Measurements from ENCODE around the gene KCNJ4. TPM values are rescaled to one million over a fixed set of nuclear protein-coding genes. Genes with fewer than 3 reads are reported as not detected.
"Not testable (repeated sequence)": the region's sequence is repeated elsewhere in the genome, so short reads cannot be mapped to it uniquely, and the experiment has no call there.

The KCNJ4 gene
- polyA plus RNA-seq, 3 donors from 2014 or later: not detected

DNA sequence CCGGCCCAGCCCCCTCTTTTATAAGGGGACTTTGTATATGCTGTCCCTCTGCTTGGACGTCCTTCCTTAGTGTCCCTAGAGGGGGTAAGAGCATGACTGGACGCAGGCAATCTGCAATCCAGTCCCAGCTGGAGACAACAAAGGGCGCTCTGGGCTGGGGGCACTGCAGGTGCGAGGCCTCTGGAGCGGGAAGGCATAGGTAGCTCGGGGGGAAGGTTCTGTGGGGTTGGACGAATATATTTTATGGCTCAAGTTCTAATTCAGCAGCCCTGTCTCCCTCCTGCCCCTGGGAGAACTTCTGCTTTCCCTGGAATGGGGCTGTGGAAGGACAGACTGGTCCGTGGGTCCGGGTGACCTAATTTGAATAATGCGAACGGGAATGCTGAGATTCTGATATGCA is 40.0 kb downstream of the KCNJ4 start:
- Mint-ChIP-seq H3K9me3 (no peaks in the 10 kb centered on the region), H3K4me1 (peaks cover 0 to 2% of the 10 kb centered on the region in 2 donors), H3K27ac (no peak overlapping the region), H3K27me3 (ENCODE audit: low read depth in 3 of 3) (peaks cover 1 to 6% (median 3%) of the 10 kb centered on the region in 3 donors), H3K36me3 (no peaks in the 10 kb centered on the region), H3K4me3 (no peak overlapping the region)
- no peak for DNase-seq

DNA sequence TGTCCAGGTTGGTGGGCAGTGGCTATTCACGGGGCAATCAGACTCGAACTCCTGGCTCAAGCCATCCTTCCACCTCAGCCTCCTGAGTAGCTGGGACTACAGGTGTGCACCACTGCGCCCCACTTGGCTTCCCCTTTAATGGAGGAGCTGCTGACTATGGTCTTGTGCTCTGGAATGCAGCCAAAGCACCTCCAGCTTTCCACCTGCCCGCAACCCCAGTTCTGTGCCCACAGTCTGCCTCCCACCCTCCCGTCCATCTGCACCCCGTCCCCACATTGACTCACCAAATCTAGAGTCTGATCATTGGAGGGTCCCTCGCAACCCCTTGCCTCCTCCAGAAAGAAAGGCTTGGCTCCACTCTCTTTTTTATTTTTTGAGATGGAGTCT is 41.0 kb downstream of the KCNJ4 start:
- Mint-ChIP-seq H3K4me3 (no peak overlapping the region), H3K4me1 (peaks cover 0 to 2% of the 10 kb centered on the region in 2 donors), H3K27ac (no peak overlapping the region), H3K36me3 (no peaks in the 10 kb centered on the region), H3K9me3 (no peaks in the 10 kb centered on the region), H3K27me3 (ENCODE audit: low read depth in 3 of 3) (peaks cover 1 to 6% (median 3%) of the 10 kb centered on the region in 3 donors)
- no peak for DNase-seq

DNA sequence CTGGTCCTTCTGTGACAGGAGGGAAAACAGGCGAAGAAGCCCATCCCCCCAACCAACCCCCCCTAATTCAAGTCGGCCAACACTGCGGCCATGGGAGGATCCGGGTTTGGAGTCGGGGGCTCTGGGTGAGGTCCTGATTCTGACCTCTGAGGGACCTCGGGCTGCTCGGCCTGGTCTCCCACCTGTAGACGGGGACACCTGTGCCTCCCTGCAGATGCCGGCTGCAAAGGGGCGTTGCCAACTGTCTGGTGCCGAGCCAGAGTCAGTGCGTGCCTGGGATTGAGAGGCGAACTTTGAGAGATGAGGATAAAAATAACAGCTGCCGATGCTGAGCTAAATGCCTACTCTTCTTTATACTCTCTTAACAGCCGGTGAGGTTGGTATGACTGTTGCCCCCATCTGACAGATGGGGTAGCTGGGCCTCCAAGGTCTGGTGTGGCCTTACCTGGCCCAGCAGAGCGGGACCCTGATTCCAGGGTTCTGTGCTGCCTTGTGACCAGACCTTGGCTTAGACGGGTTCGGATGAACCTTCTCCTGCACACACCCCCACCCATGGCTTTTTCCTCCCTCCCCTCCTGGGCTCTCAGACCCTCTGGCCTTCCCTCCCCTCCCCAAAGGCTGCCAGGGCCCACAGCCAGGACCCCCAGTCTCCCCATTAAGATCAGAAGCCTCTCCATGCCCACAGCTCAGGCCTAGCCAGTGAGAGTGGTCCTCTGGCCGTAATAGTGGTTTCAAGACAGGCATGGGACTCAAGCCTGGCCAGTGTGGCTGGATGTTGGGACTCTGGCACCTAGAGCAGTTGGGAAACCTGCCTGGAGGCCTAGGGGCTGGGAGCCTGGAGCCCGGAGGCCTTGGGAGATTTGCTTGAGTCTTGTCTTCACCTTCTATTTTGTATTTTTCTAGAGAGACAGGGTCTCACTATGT is 41.7 kb downstream of the KCNJ4 start:
- no peaks in the 10 kb centered on the region for H3K36me3 Mint-ChIP-seq
- peak in 1 of 3 donors; percentile 5 for DNase-seq
- H3K27me3 Mint-ChIP-seq (ENCODE audit: low read depth in 3 of 3): peaks cover 1 to 6% (median 3%) of the 10 kb centered on the region in 3 donors
- H3K4me3 Mint-ChIP-seq: no peak overlapping the region
- no peak overlapping the region for H3K27ac Mint-ChIP-seq
- no peaks in the 10 kb centered on the region for H3K9me3 Mint-ChIP-seq
- H3K4me1 Mint-ChIP-seq: peaks cover 0 to 2% of the 10 kb centered on the region in 2 donors

DNA sequence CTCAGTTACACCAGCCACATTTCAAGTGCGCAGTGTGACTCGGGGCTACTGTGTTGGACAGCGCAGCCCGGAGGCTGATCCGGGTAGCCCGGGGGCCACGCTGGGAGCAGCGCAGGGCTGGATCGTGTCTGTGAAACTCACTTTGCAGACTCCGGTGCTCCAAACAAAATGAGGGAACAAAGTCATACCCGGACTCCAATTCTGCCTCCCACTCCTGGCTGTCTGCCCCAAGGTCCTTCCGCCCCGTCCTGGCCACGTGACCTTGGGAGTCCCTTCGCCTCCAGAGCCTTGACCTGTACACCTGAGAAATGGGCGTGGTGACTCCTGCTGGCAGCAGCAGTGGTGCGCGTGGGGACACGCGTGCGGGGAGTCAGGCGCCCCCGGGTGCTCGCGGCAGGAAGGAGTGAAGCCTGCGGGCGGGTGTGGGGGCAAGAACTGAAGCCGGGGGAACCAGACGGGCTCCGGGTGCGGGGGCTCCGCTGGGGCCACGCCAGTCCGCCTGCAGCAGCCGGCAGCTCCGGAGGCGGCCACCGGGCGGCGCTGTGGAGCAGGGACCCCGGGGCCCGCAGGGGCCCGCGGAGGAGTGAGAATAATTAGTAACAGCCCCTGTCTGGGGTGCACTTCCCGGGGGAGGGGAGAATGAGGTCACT is 42.4 kb downstream of the KCNJ4 start:
- no peaks in the 10 kb centered on the region for H3K36me3 Mint-ChIP-seq
- no peaks in the 10 kb centered on the region for H3K9me3 Mint-ChIP-seq
- DNase-seq: peak; percentile 28 to 40 (median 40)
- peaks cover 0 to 2% of the 10 kb centered on the region in 2 donors for H3K4me1 Mint-ChIP-seq
- H3K4me3 Mint-ChIP-seq: no peak overlapping the region
- no peak overlapping the region for H3K27ac Mint-ChIP-seq
- H3K27me3 Mint-ChIP-seq (ENCODE audit: low read depth in 3 of 3): peaks cover 1 to 3% (median 3%) of the 10 kb centered on the region in 3 donors

DNA sequence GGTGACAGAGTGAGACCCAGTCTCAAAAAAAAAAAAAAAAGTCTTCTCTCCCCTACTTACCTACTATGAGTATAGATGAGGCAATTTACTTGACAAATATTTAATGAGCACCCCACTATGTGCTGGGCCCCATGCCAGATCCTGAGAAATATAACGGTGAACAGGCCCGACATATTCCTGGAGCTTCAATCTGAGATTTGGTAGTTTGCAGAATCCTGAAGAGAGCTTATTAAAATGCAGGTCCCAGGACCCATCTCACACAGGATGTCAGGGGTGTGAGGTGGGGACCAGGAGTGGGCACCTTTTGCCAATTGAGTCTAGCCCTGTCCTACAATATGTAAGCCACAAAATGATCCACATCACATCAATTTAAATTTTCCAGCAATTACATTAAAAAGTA is 44.0 kb downstream of the KCNJ4 start:
- H3K9me3 Mint-ChIP-seq: no peaks in the 10 kb centered on the region

DNA sequence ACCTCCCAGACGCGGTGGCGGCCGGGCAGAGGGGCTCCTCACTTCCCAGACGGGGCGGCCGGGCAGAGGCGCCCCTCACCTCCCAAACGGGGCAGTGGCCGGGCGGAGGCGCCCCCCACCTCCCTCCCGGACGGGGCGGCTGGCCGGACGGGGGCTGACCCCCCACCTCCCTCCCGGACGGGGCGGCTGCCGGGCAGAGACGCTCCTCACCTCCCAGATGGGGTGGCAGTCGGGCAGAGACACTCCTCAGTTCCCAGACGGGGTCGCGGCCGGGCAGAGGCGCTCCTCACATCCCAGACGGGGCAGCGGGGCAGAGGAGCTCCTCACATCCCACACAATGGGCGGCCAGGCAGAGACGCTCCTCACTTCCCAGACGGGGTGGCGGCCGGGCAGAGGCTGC is 45.1 kb downstream of the KCNJ4 start:
- H3K4me1 Mint-ChIP-seq; H3K9me3 Mint-ChIP-seq; H3K4me3 Mint-ChIP-seq; H3K27ac Mint-ChIP-seq; H3K36me3 Mint-ChIP-seq; H3K27me3 Mint-ChIP-seq (ENCODE audit: low read depth in 3 of 3); DNase-seq: not testable (repeated sequence)

More for the DNA sequence above, 44.0 kb downstream of the KCNJ4 start:
- Mint-ChIP-seq H3K27me3 (ENCODE audit: low read depth in 3 of 3) (peaks cover 1 to 5% (median 3%) of the 10 kb centered on the region in 3 donors), H3K27ac (no peak overlapping the region), H3K4me1 (peaks cover 0 to 2% of the 10 kb centered on the region in 2 donors), H3K4me3 (no peak overlapping the region), H3K36me3 (no peaks in the 10 kb centered on the region)
- DNase-seq: no peak

DNA sequence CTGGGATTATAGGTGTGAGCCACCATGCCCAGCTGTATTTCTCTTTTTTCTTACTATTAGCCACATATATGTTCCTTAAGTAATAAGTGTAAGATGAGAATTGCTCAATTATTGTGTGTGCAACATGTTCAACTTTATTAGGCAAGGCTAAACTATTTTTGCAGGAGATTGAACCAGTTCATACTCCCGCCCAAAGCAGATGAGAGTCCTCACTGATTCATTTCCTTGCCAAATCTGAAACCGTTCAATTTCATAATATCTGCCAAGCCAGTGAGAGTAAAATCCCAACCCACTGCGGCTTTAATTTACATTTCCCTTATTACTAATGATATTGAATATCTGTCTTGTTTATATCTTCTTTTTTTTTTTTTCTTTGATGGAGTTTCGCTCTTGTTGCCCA is 48.4 kb downstream of the KCNJ4 start:
- Mint-ChIP-seq H3K4me1 (no peaks in the 10 kb centered on the region), H3K27me3 (ENCODE audit: low read depth in 3 of 3) (peaks cover 2 to 4% (median 4%) of the 10 kb centered on the region in 3 donors), H3K36me3 (no peaks in the 10 kb centered on the region), H3K4me3 (no peak overlapping the region), H3K9me3 (no peaks in the 10 kb centered on the region), H3K27ac (no peak overlapping the region)
- DNase-seq: no peak

DNA sequence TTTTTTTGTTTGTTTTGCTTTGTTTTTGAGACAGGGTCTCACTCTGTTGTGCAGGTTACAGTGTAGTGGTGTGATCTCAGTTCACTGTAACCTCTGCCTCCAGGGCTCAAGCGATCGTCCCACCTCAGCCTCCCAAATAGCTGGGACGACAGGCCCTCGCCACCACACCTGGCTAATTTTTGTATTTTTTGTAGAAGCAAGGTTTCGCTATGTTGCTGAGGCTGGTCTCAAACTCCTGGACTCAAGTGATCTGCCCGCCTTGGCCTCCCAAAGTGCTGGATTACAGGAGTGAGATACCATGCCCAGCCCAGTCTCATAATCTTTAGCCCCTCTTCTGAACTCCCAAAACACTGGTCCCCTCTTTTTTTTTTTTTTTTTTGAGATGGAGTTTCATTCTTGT is 50.6 kb downstream of the KCNJ4 start:
- no peaks in the 10 kb centered on the region for H3K9me3 Mint-ChIP-seq
- H3K4me3 Mint-ChIP-seq: no peak overlapping the region
- H3K27ac Mint-ChIP-seq: no peak overlapping the region
- no peaks in the 10 kb centered on the region for H3K36me3 Mint-ChIP-seq
- H3K27me3 Mint-ChIP-seq (ENCODE audit: low read depth in 3 of 3): peaks cover 2 to 7% (median 4%) of the 10 kb centered on the region in 3 donors
- H3K4me1 Mint-ChIP-seq: peaks cover 3 to 4% of the 10 kb centered on the region in 2 donors
- DNase-seq: no peak

DNA sequence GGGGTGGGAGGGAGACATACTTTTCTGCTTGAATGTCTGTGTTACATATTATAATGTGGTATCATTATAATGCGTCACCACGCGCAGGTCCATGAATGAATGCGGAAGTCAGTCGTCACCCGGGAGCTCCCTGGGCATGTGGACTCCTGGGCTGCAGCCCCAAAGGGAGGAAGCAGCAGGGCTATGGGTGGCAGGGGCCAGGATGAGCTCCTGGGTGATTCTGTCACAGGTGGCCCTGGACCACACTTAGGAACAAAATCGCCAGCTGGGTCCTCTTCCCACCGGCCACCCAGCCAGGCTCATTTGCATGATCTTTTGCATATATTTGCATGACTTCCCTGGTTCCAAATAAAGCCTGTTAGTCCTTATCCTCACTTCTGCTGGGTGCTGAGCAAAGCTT is 51.2 kb downstream of the KCNJ4 start:
- Mint-ChIP-seq H3K4me1 (peaks cover 4 to 6% of the 10 kb centered on the region in 2 donors), H3K27ac (no peak overlapping the region), H3K4me3 (no peak overlapping the region), H3K27me3 (ENCODE audit: low read depth in 3 of 3) (peaks cover 2 to 7% (median 4%) of the 10 kb centered on the region in 3 donors), H3K9me3 (no peaks in the 10 kb centered on the region), H3K36me3 (no peaks in the 10 kb centered on the region)
- no peak for DNase-seq

DNA sequence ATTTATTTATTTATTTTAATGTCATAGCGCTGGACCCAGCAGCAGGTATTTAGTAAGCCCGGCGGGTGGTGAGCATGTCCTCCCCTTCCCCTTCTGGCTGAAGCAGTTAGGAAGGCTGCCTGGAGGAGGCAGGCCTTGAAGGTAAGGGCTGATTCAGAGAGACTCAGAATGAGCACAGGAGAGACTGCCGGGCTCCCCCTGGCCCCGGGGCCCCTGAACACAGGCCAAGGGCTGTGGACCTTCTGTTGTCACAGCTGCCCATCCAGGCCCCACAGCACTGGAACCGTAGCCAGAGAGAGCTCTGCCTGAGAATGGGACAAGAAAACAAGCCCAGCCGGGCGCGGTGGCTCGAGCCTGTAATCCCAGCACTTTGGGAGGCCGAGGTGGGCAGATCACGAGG is 52.8 kb downstream of the KCNJ4 start:
- Mint-ChIP-seq H3K4me1 (peaks cover 7 to 10% of the 10 kb centered on the region in 2 donors), H3K27me3 (ENCODE audit: low read depth in 3 of 3) (peaks cover 2 to 7% (median 4%) of the 10 kb centered on the region in 3 donors), H3K9me3 (no peaks in the 10 kb centered on the region), H3K27ac (no peak overlapping the region), H3K4me3 (no peak overlapping the region), H3K36me3 (no peaks in the 10 kb centered on the region)
- DNase-seq: no peak

DNA sequence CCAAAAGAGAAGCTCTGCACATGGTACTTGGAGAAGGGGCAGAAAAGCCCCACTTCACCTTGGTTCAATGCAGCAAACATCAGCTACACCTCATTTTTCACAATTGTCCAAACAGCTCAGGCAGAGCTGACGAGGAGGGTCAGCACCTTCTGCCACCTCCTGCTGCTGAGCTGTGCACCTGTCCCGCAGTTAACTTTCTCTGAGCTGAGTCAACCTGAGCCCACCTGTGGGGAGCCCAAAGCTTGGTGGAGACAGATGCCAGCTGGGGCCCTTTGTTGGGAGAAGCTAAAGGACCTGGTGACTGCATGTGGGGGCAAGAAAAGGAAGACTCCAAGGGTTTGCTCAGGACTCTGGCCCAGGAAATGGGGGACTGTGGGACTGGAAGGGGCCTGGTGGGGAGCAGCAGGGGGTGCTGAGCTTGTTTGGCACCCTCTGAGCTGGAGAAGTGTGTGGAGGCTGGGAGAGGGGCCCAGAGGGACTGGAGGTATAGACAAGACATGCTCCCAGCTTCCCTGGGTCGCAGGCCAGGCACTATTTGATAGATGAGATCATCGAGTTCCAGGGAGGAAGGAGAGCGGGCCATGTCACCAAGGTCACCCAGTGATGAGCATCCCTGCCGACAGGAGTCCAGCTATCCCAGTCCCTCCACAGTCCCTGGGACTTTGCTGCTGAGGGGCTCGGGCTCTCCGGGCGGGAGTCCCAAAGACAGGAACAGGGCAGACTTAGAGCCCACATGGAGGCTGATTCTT is 53.5 kb downstream of the KCNJ4 start:
- H3K4me1 Mint-ChIP-seq: peaks cover 14 to 17% of the 10 kb centered on the region in 2 donors
- H3K27me3 Mint-ChIP-seq (ENCODE audit: low read depth in 3 of 3): peaks cover 2 to 7% (median 4%) of the 10 kb centered on the region in 3 donors
- H3K36me3 Mint-ChIP-seq: no peaks in the 10 kb centered on the region
- H3K4me3 Mint-ChIP-seq: peak overlapping the region in 1 of 5 donors; percentile 10
- no peak for DNase-seq
- no peaks in the 10 kb centered on the region for H3K9me3 Mint-ChIP-seq
- H3K27ac Mint-ChIP-seq: peak overlapping the region in 1 of 6 donors; percentile 33

DNA sequence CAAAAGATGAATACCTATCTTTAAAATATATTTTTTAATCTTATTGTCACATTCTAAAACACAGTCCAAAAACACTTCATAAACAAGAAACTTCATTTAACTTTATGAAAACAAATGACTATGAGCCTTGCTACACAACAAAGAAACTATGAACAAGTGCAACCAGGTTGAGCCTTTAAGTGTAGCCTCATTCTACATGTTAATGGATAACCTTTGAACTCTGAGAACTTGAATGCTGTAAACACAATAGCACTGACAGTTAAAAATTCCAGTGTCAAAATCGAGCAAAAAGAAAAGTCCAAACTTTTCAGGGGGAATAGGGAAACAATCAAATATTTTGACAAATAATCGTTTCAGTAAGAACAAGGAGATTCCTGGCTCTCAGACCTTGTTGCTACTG is 54.7 kb downstream of the KCNJ4 start:
- H3K27ac Mint-ChIP-seq; H3K36me3 Mint-ChIP-seq; H3K9me3 Mint-ChIP-seq; DNase-seq; H3K27me3 Mint-ChIP-seq (ENCODE audit: low read depth in 3 of 3): not testable (repeated sequence)
- Mint-ChIP-seq H3K4me3 (peak overlapping the region in 2 of 5 donors; percentile 80 to 85), H3K4me1 (peaks cover 27 to 29% of the 10 kb centered on the region in 2 donors)

DNA sequence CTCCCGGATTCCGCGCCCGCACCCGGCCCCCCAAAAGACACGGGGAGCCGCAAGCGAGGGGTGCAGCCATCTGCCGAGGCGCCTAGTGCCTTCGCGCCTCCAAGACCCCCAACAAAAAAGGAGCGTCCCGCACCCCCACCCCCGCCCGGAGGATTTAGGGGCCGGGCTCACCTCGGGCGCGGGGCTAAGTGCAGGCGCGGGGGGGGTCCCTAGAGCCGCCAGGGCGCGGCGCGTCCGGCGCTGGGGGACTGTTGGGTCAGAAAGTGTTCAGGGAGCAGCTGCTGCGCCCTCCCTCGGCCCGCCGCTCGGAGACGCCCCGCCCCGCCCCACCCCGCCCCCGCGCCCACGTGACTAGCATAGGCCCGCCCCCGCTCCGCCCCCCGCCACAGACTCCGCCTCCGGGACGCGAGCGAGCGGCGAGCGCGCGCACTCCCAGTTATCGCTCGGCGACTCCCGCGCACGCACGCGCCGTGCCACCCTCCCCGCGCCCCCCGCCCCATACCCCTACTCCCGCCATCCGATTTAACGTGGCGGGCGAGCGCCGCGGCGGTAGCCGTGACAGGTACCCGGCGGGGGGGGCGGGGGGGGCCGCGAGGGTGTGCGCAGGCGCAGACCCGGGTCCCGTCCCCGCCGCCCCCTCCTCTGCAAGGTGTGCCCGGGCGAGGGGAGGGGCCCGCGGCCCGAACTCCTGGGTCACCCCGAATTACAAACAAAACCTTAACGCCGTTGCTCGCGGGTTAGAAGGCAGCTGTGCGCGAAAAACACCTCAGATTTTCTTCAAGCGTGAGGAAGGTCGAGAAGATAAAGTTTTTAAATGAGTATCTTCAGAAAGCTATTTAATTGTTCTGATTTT is 56.2 kb downstream of the KCNJ4 start:
- Mint-ChIP-seq H3K36me3 (no peaks in the 10 kb centered on the region), H3K9me3 (no peaks in the 10 kb centered on the region), H3K27me3 (ENCODE audit: low read depth in 3 of 3) (peaks cover 2 to 4% (median 4%) of the 10 kb centered on the region in 3 donors), H3K4me1 (peaks cover 34 to 43% of the 10 kb centered on the region in 2 donors), H3K4me3 (peak overlapping the region; percentile 83 to 88 (median 85)), H3K27ac (peak overlapping the region in 4 of 6 donors; percentile 67 to 74 (median 72))
- DNase-seq: peak; percentile 81 to 85 (median 85)
